Measurements from ENCODE around the gene ITGA2B.
"Not testable (repeated sequence)": the region's sequence is repeated elsewhere in the genome, so short reads cannot be mapped to it uniquely, and the experiment has no call there.

Gene ITGA2B

DNA sequence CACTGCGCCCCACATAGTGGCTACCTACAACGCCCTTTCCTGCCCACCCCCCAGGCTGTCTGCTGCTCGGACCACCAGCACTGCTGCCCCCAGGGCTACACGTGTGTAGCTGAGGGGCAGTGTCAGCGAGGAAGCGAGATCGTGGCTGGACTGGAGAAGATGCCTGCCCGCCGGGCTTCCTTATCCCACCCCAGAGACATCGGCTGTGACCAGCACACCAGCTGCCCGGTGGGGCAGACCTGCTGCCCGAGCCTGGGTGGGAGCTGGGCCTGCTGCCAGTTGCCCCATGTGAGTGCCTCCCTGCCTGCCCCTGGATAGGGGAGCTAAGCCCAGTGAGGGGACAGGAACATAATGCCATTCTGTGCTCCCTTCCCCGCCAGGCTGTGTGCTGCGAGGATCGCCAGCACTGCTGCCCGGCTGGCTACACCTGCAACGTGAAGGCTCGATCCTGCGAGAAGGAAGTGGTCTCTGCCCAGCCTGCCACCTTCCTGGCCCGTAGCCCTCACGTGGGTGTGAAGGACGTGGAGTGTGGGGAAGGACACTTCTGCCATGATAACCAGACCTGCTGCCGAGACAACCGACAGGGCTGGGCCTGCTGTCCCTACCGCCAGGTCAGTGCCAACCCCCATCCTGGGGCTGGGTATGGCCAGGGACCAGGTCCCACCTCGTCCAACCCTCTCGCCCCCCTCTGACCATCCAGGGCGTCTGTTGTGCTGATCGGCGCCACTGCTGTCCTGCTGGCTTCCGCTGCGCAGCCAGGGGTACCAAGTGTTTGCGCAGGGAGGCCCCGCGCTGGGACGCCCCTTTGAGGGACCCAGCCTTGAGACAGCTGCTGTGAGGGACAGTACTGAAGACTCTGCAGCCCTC lies 37.3 kb downstream of the ITGA2B start:
- no peak for DNase-seq

DNA sequence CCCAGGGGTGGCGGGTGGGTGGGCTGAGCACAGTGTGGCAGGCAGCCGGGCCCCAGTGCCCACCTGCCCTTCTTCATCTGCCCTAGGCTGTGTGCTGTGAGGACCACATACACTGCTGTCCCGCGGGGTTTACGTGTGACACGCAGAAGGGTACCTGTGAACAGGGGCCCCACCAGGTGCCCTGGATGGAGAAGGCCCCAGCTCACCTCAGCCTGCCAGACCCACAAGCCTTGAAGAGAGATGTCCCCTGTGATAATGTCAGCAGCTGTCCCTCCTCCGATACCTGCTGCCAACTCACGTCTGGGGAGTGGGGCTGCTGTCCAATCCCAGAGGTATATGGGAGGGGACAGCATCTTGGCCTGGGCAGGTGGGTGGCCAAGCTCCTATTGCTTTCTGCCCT lies 38.0 kb downstream of the ITGA2B start:
- DNase-seq: no peak

DNA sequence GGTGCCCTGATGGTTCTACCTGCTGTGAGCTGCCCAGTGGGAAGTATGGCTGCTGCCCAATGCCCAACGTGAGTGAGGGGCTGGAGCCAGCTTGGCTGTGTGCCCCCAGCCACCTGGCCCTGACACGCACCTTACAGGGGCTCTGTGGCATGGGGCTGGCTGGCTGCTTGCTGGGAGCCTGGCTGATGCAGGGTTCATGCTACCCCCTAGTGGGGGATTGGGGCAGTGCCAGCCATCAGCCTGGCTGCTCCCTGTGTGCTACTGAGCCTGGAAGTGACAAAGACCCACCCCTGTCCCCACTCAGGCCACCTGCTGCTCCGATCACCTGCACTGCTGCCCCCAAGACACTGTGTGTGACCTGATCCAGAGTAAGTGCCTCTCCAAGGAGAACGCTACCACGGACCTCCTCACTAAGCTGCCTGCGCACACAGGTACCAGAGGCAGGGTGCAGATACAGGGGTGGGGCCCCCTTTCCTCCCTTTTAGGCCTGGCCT lies 38.7 kb downstream of the ITGA2B start:
- DNase-seq: peak; percentile 85

DNA sequence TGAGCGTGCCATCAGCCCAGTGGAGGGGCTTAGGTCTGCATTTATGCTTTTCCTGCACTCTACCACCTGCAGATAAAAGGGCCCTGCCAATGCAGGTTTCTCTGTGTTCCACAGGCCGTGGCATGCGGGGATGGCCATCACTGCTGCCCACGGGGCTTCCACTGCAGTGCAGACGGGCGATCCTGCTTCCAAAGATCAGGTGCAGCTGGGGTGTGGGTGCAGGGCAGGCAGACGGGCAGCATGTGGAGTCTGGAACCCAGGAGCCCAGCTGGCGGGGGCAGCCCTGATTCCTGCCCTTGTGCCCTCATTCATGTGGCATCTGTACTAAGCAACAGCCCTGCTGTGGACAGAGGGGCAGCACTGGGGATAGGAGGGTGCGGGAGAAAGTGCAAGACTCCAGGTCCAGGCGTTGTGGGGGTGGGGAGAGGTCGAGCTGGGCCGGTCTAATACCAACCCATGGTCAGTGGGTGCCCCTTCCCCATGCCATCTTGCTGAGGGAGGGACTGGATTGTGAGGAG lies 39.8 kb downstream of the ITGA2B start:
- no peak for DNase-seq

DNA sequence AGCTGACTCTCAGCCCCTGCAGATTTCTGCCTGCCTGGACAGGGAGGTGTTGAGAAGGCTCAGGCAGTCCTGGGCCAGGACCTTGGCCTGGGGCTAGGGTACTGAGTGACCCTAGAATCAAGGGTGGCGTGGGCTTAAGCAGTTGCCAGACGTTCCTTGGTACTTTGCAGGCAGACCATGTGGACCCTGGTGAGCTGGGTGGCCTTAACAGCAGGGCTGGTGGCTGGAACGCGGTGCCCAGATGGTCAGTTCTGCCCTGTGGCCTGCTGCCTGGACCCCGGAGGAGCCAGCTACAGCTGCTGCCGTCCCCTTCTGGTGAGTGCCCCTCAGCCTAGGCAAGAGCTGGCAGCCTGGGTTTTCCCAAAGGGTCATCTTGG lies 40.5 kb downstream of the ITGA2B start:
- no peak for DNase-seq

- DNase-seq: peak; percentile 47
These were observed 41.0 kb downstream of the ITGA2B start for GRCh38 chr17:44348234-44348987.

DNA sequence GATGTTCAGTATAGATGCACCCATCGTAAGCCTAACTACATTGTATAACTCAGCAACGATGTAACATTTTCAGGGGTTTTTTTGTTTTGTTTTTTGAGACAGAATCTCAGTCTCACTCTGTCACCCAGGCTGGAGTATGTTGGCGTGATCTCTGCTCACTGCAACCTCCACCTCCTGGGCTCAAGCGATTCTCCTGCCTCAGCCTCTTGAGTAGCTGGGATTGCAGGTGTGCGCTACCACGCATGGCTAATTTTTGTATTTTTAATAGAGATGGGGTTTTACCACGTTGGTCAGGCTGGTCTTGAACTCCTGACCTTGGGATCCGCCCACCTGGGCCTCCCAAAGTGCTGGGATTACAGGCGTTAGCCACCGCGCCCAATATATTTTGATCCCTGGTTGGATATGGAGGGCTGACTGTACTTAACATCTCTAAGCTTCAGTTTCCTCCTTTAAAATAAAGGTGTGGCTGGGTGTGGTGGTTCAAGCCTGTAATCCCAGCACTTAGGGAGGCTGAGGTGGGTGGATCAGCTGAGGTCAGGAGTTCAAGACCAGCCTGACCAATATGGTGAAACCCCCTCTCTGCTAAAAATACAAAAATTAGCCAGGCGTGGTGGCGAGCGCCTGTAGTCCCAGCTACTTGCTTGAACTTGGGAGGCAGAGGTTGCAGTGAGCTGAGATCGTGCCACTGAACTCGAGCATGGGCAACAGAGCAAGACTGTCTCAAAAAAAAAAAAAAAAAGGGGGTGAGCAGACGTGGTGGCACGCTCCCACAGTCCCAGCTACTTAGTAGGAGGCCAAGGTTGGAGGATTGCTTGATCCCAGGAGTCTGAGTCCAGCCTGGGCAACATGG lies 42.0 kb downstream of the ITGA2B start:
- not testable (repeated sequence) for DNase-seq

DNA sequence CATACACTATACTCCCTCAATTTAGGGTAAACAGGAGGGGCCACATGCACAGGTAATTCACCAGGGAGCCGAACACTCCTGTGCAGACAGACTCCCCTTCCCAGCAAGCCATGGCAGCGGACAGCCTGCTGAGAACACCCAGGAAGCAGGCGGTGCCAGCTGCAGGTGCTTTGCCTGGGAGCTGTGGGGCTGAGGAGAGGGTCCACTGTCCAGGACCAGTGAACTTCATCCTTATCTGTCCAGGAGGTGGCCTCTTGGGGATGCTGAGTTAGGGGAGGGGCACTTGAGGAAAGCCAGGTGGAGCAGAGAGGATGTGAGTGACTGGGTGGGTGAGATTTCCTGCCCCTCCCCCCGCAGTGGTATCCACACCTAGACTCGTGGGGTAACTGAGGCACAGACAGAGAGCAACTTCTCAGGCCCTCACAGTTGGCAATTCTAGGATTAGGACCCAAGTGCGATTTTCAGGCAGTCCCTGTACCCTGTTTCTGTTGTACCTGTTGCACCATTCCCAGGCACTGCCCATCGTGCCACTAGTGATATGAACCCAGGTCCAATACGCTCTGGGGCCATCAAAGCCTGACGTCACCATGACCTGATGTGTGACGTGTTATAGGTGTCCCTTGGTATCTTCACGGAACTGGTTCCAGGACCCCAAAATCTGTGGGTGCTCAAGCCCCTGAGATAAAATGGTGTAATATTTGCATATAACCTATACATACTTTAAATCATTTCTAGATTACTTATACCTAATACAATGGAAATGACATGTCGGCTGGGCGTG lies 43.2 kb downstream of the ITGA2B start:
- no peak for DNase-seq

DNA sequence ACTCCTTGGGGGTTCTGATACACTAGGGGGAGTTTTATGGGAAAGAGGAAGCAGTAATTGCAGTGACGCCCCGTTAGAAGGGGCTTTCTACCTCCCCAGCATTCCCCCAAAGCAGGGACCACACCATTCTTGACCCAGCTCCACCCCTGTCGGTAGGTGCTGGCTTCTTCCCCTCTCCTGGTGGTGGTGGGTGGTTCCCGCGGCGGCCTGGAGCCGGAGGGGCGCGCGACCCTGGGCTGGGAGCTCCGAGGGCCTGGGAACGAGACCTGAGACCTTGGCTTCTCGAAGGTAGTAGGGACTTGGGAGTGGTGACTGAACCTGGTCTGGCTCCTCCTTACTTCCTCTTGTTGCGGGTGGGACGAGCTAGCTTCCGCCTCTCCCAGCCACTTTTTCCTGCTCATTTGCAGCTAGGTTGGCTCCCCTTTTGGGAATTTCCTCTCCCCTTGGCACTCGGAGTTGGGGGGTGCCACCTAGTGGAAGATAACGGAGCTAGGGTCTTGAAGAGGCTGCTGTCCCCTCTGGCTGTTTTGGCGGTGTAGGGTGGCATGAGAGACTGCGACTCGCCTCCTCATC lies 43.9 kb downstream of the ITGA2B start:
- DNase-seq: peak; percentile 50

DNA sequence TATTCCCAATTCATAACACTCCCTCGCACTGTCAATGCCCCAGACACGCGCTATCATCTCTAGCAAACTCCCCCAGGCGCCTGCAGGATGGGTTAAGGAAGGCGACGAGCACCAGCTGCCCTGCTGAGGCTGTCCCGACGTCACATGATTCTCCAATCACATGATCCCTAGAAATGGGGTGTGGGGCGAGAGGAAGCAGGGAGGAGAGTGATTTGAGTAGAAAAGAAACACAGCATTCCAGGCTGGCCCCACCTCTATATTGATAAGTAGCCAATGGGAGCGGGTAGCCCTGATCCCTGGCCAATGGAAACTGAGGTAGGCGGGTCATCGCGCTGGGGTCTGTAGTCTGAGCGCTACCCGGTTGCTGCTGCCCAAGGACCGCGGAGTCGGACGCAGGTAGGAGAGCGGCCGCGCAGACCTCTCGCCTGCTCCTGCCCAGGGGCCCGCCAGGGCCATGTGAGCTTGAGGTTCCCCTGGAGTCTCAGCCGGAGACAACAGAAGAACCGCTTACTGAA lies 44.5 kb downstream of the ITGA2B start, which contains the start of gene GRN:
GRN (plus strand) TSS at position 364 of the 515 bp plus-strand sequence. CDS start 3,863 bp downstream, outside the sequence.
- DNase-seq: peak; percentile 92

DNA sequence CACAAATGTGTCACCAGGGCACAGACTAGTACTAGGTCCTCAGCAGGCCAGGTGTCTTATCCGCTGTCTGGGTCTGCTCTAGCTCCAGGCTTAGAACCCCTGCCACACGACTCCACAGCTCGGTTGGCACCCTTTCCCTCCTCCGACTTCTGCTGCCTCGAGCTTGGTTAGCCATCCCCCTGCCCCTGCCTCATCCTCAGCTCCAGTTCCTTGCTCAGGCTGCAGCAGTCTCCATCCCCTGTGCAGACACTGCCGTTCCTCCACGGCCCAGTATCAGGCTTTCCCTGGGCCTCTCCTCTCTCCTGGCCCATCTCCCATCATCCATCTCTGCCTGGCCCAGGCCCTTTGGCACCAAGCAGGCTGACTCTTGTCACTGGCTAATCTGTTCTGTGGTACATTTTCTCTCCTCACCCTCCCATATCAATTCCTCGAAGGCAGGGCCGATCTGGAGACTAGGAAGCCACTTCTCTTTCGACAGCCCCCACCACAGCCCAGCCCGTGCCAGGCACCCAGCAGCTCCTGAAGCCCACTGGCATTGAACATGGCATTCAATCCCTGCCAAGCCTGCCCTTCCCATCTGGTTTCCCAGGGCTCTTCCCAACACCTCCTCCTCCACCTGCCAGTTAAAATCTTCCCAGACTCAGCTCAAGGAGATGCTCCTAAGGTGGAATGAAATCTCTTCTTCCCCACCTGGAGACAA lies 45.8 kb downstream of the ITGA2B start:
- DNase-seq: no peak

DNA sequence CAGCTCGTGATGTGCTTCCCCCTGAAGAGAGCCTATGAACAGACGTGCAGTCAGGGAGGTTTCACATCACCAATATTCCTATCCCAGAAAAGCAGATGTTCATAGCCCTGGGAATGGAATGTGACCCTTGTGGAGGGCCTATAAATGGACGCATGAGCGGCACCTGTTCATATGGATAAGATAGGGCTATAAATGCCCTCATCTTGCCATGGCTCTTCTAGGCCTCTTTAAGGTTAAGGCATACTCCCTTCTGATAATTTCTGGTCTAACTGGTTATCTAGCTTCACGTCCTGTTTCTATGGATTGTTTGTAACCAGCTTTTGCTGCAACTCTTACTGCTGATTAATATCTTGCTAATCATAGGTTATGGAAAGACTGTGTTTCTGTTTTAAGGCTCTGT lies 48.9 kb downstream of the ITGA2B start:
- not testable (repeated sequence) for DNase-seq

DNA sequence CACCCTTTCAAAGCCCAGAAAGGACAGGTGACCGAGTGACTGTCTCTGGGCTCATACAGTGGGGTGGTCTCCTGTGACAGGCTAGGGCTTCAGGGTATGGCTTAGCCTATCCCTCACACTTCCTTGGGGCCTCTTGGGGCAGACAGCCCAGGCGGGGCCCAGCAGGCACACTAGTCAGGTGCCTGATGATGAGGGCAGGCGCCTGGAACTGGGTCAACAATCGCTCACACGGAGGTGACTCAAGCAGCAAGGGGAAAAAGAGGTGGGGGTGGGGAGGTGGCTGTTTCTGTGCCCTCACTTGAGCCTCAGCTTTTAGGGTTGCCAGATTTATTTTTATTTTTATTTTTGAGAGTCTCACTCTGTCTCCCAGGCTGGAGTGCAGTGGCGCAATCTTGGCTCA lies 50.7 kb downstream of the ITGA2B start:
- DNase-seq: no peak

DNA sequence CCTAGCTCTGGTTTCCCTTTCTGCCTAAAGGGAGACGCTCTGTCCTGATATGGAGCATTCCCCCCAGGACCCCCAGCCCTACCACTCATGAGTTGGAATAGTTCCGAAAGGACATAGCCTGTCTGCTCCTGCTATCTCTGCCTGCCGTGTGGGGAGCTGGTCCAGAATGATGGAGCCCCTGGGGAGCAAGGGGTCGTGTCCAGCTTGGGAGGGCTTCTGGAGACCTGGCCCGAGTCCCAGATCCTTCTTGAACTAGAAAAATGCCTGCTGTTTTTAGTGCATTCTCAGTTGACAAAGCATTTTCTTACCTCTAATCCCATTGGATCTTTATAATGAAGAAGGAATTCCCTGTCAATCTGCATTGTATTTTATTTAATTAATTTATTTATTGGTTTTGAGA lies 53.5 kb downstream of the ITGA2B start:
- DNase-seq: no peak

- DNase-seq: no peak
These were observed 53.9 kb downstream of the ITGA2B start for GRCh38 chr17:44335564-44335963.

GRCh38 chr17:44334727-44335126 lies 54.7 kb downstream of the ITGA2B start:
- DNase-seq: no peak

DNA sequence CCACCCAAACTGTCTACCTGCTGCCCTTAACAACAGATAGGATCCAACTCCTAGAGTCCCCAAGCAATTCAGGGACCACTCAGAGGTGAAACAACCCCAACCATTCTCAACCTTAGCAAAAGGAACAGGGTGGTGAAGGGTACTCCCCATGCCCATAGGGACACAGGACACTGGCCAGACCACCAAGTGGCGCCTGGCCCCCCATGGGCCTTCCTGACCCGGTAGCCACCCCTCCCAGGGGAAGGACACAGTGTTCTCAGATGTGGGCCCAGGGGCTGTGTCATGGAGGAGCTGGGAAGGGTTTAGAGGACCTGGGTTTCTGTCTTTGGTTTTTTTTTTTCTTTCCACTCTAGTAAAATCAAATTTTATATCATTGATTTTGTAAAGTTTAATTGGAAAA lies 55.1 kb downstream of the ITGA2B start:
- no peak for DNase-seq

DNA sequence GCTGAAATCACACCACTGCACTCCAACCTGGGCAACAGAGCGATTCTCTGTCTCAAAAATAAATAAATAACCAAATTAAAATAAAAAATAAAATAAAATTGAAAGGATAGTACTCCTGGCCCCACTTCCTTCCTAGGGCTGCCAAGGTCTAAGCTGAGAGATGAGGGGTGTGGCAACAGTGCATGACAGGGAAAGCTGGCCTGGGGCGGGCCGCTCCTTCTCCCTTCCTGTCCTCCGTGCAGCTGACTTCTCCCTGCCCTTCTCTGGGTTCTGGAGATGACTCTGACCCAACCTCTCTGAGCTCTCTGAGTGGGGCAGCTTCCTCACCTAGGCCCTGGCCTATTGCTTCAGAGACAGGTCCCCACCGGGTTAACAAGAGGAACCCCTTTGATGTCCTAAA lies 56.1 kb downstream of the ITGA2B start:
- no peak for DNase-seq

GRCh38 chr17:44331249-44331760 lies 58.1 kb downstream of the ITGA2B start:
- peak; percentile 87 for DNase-seq

- not testable (repeated sequence) for DNase-seq
These were observed 59.2 kb downstream of the ITGA2B start for GRCh38 chr17:44330263-44330662.

Data from activated CD4-positive, alpha-beta T cell treated with anti-CD3 and anti-CD28 coated beads, Interleukin-10, Interleukin-2, amounts not matched to agents 100 ng/mL and 50 ng/mL, durations not matched to agents 16 hours and 8 hours (primary cell).